ENCODE measurements around the gene BANP. TPM values are rescaled to one million over a fixed set of nuclear protein-coding genes. Genes with fewer than 3 reads are reported as not detected.

Gene BANP
- total and polyA plus RNA-seq, 2 donors (not counting 3 experiments of a cell fraction or from before 2014, with no cell fraction given): 22.4 to 33.8 TPM

DNA sequence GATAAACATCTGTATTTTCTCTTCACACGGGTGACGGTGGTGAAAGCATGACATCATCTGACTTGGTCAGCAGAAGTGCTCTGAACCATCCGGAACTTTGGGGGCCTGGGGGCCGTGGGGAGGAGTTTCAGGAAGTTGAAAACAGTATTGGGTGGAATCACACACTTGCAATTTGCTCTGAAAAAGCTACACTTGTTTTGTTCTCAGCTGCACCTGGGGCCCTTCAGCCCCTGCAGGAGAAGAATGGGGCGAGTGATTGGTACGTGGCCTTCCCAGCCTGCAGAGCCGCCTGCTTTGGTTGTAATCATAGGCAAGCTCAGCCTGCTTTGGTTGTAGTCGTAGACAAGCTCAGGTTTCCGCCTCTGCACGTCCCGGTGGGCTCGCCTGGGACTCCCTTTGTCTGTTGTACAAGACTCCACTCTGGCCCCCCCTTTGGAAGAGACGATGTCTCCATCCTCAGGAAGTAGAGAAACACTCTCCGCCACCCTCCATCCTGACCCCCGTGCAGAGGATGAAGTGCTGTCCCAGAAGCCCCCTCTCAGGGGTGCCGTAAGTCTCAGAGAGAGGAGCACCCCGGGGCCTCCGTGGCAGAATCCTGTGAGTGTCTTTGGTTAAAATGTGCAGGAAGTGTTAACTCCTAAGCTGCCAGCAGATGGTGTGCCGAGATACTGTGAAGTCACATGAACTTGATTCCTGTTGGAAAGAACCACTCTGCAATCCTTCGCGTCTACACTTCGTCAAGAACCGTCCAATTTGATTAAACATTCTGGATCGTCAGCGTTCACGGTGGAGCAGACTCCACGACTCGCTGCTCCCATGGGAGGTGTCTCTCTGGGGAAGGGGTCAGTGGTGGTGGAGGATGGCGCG, 5.4 kb downstream of the BANP start:
- ChIA-PET POLR2A (no interaction called here), CTCF (interaction anchor here (0.9 to 2.4 kb wide), 4 partner anchors 17 to 481 kb away, joined by 3 to 13 read pairs (median 6); partner anchors contain the start of gene ZNF469)
- Histone ChIP-seq H3K27ac (ENCODE audit: insufficient read depth, low read depth, low read length) (peak overlapping the region; percentile 72), H3K4me3 (replicated peaks in 1 of 3; ENCODE audit: insufficient read depth in 1 of 3, low read depth in 1 of 3, low read length in 3 of 3) (no peak overlapping the region), H3K9ac (replicated peaks; ENCODE audit: extremely low read depth, insufficient read depth, low read length) (peak overlapping the region; percentile 66), H3K27me3 (ENCODE audit: control insufficient read depth in 2 of 2, insufficient read depth in 2 of 2, low read length in 2 of 2) (no peaks in the 10 kb centered on the region), H3K4me2 (ENCODE audit: insufficient read depth, low read length) (peak overlapping the region; percentile 49), H3K36me3 (ENCODE audit: control insufficient read depth in 2 of 2, extremely low read depth in 1 of 2, insufficient read depth in 2 of 2, low read length in 2 of 2) (peaks cover 0 to 2% of the 10 kb centered on the region in 2 experiments), H2AFZ (ENCODE audit: low read depth, low read length) (peak overlapping the region; percentile 11), H4K20me1 (replicated peaks; ENCODE audit: control insufficient read depth, extremely low read depth, insufficient read depth, low read length) (no peaks in the 10 kb centered on the region), H3K9me1 (replicated peaks; ENCODE audit: control insufficient read depth, extremely low read depth, insufficient read depth, low read length) (no peaks in the 10 kb centered on the region), H3K79me2 (ENCODE audit: control insufficient read depth, insufficient read depth, low read length) (peaks cover 93% of the 10 kb centered on the region), H3K4me1 (ENCODE audit: control insufficient read depth, extremely low read depth, insufficient read depth, low read length) (peaks cover 40% of the 10 kb centered on the region), H3K9me3 (replicated peaks; ENCODE audit: control insufficient read depth, insufficient read depth, low read length) (no peaks in the 10 kb centered on the region)
- DNase-seq (ENCODE audit: low read depth, low spot score) (peak; percentile 54), FAIRE-seq (peak; percentile 87)
- TF ChIP-seq CTCF (IDR thresholded peaks at IDR 0.05; ENCODE audit: extremely low read depth in 1 of 2, insufficient read depth in 1 of 2, low read depth in 1 of 2, low read length in 2 of 2) (peak; percentile 29 to 39), POLR2AphosphoS5 (IDR thresholded peaks at IDR 0.05; ENCODE audit: insufficient read depth, low read depth, low read length) (no peak), FOS (IDR thresholded peaks at IDR 0.05; ENCODE audit: borderline replicate concordance, insufficient read depth, low read length) (no peak), GATA2 (IDR thresholded peaks at IDR 0.05; ENCODE audit: insufficient read depth, insufficient read length, low read depth, low read length) (peak; percentile 65), POLR2A (IDR thresholded peaks at IDR 0.05; ENCODE audit: low read depth, low read length) (no peak), JUN (IDR thresholded peaks at IDR 0.05; ENCODE audit: borderline replicate concordance, insufficient read depth, insufficient read length, low read depth) (peak; percentile 64), EZH2 (IDR thresholded peaks at IDR 0.05; ENCODE audit: borderline replicate concordance, low read depth, low read length, severe bottlenecking) (no peak), MYC (IDR thresholded peaks at IDR 0.05; ENCODE audit: low read depth, low read length) (no peak)
- TF ChIP-seq, protein P1, sequence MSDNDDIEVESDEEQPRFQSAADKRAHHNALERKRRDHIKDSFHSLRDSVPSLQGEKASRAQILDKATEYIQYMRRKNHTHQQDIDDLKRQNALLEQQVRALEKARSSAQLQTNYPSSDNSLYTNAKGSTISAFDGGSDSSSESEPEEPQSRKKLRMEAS (IDR thresholded peaks at IDR 0.05; ENCODE audit: insufficient read depth, insufficient read length): no peak
- no TSS peak for BruUV-seq (replicated peaks)
- dilution Hi-C loops (cut with MboI; ENCODE audit: extremely low pct_ligation_motif_present, low sequenced_read_pairs): no loop called here
- intact Hi-C loops (cut with micrococcal nuclease): loop anchor here (2.0 to 10.0 kb wide), 3 partner anchors 66 to 608 kb away; no protein-coding TSS in a partner anchor

Data from endothelial cell of umbilical vein (primary cell).